ENCODE measurements around the gene PTGDR2.
A peak's percentile ranks its signal among the peaks of the same experiment; 100 is the strongest.

The PTGDR2 gene

GRCh38 chr11:60844870-60845221 lies 10.9 kb downstream of the PTGDR2 start:
- peak overlapping the region; percentile 97; the same call in 1 of the 2 replicates for H3K4me3 ChIP-seq (ENCODE audit: low read depth, low read length)
- no peak for DNase-seq (ENCODE audit: low read depth)
- TF ChIP-seq, protein P1, sequence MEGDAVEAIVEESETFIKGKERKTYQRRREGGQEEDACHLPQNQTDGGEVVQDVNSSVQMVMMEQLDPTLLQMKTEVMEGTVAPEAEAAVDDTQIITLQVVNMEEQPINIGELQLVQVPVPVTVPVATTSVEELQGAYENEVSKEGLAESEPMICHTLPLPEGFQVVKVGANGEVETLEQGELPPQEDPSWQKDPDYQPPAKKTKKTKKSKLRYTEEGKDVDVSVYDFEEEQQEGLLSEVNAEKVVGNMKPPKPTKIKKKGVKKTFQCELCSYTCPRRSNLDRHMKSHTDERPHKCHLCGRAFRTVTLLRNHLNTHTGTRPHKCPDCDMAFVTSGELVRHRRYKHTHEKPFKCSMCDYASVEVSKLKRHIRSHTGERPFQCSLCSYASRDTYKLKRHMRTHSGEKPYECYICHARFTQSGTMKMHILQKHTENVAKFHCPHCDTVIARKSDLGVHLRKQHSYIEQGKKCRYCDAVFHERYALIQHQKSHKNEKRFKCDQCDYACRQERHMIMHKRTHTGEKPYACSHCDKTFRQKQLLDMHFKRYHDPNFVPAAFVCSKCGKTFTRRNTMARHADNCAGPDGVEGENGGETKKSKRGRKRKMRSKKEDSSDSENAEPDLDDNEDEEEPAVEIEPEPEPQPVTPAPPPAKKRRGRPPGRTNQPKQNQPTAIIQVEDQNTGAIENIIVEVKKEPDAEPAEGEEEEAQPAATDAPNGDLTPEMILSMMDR (IDR thresholded peaks at IDR 0.05; ENCODE audit: low read depth, low read length, missing control alignments) = no peak

DNA sequence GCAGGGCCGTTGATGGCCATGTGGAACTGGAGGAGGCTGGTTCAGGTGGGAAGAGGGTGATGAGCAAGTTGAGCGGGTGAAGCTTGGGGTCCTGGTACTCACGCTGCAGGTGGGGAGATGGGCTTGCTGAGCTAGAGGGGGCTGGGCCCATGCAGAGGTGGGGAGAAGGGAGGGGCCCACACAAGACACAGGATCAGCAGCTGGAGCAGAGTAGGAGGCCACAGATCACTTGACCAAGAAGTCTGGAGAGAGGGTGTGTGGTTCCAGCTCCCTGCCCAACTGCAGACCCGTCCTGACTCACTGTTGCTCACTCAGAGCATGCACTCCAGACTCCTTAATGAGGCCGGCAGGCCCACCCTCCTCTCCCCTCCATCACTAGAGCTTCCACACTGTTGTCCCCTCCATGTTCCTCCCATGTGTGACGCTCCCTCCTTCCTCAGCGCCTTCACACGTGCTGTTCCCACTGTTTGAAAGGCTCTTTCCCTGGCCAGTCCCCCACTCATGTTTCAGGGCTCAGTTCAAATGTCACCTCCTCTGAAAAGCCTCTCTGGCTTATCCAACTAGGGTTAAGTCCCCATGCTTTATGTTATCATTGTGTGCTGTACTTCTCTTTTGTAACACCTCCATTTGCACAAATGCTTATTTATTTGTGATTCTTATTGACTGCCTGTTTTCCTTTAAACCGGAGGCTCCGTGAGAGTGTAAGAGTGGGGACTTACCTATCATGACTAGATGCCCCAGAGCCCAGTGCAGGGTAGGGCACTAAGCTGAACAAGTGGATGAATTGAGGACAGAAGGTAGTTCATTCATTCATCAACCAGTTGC lies 11.5 kb downstream of the PTGDR2 start:
- no peak for DNase-seq (ENCODE audit: low read depth)
- peak overlapping the region; percentile 97 for H3K4me3 ChIP-seq (ENCODE audit: low read depth, low read length)
- TF ChIP-seq, protein P1 (IDR thresholded peaks at IDR 0.05; ENCODE audit: low read depth, low read length, missing control alignments) = no peak

GRCh38 chr11:60842668-60843600 lies 12.8 kb downstream of the PTGDR2 start:
- TF ChIP-seq, protein P1 (IDR thresholded peaks at IDR 0.05; ENCODE audit: low read depth, low read length, missing control alignments) = no peak
- DNase-seq (ENCODE audit: low read depth) = no peak
- peak overlapping the region; percentile 97 for H3K4me3 ChIP-seq (ENCODE audit: low read depth, low read length)

DNA sequence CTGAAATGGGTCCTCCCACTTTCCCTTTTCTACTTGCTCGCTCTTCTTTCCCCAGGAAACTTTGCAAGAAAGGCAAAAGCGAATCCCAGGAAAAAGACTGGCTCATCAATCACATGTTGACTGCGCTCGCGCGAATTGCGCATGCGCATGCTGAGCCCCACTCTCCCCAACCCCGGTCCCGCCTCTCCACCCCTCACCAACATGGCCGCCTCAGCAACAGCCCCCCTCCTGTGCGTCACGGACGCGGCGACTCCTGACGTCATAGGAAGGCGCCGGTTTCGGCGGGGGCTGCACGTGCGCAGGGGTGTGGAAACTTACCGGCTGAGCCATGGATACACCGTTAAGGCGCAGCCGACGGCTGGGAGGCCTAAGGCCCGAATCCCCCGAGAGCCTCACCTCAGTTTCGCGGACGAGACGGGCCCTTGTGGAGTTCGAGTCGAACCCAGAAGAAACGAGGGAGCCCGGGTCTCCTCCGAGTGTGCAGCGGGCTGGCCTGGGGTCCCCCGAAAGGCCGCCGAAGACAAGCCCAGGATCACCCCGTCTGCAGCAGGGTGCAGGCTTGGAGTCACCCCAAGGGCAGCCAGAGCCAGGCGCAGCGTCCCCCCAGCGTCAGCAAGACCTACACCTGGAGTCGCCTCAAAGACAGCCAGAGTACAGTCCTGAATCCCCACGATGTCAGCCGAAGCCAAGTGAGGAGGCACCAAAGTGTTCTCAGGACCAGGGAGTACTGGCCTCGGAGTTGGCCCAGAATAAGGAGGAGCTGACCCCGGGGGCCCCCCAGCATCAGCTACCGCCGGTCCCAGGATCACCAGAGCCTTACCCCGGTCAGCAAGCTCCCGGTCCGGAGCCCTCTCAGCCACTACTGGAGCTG lies 13.7 kb downstream of the PTGDR2 start, which contains the start of gene CCDC86:
CCDC86 (plus strand) TSS at position 317 of the 871 bp plus-strand sequence; CDS start at position 329, 12 bp downstream.
- TF ChIP-seq, protein P1 (IDR thresholded peaks at IDR 0.05; ENCODE audit: low read depth, low read length, missing control alignments) = no peak
- peak; percentile 85 for DNase-seq (ENCODE audit: low read depth)
- peak within 1 kb of the TSS; percentile 97 for H3K4me3 ChIP-seq (ENCODE audit: low read depth, low read length)

- no peak overlapping the region for H3K4me3 ChIP-seq (ENCODE audit: low read depth, low read length)
- TF ChIP-seq, protein P1 (IDR thresholded peaks at IDR 0.05; ENCODE audit: low read depth, low read length, missing control alignments) = no peak
- DNase-seq (ENCODE audit: low read depth) = no peak
These were observed 15.0 kb downstream of the PTGDR2 start for GRCh38 chr11:60840470-60841430.
